Endodermal cell (in vitro differentiated cells): ENCODE measurements around the gene ZNF692. TPM values are rescaled to one million over a fixed set of nuclear protein-coding genes. Genes with fewer than 3 reads are reported as not detected.

ENCODE experiments used
- DNase-seq: peaks from one replicate; pipeline ENCODE4 v3.0.0-alpha.2; 2017
- H3K27ac ChIP-seq: 2 replicates; pipeline ENCODE4 v1.5.1; 2013; ENCODE audit warnings: mild to moderate bottlenecking, low read depth, low read length, moderate library complexity
- H3K27me3 ChIP-seq: 2 replicates; pipeline ENCODE4 v1.6.1; 2013; ENCODE audit warnings: mild to moderate bottlenecking, low read length, moderate library complexity; ENCODE audit not compliant: insufficient read depth, control insufficient read depth, poor library complexity, severe bottlenecking
- H3K36me3 ChIP-seq: 2 replicates; pipeline ENCODE4 v1.7.0; 2013; ENCODE audit warnings: mild to moderate bottlenecking, low read length, moderate library complexity; ENCODE audit not compliant: control insufficient read depth, insufficient read depth
- H3K4me1 ChIP-seq: one replicate; pipeline ENCODE4 v1.7.0; 2013; ENCODE audit warnings: low read length; ENCODE audit not compliant: control insufficient read depth, insufficient read depth
- H3K4me3 ChIP-seq: 2 replicates; pipeline ENCODE4 v1.5.1; 2013; ENCODE audit warnings: mild to moderate bottlenecking, low read length, moderate library complexity
- H3K9ac ChIP-seq: 2 replicates; pipeline ENCODE4 v1.6.1; 2013; ENCODE audit warnings: mild to moderate bottlenecking, low read length, moderate library complexity; ENCODE audit not compliant: poor library complexity, severe bottlenecking; ENCODE audit errors: extremely low read depth
- H3K9me3 ChIP-seq: 2 replicates; pipeline ENCODE4 v1.6.1; 2013; ENCODE audit warnings: mild to moderate bottlenecking, low read length, moderate library complexity; ENCODE audit not compliant: control insufficient read depth
- H3K27ac Mint-ChIP-seq: 2 replicates; pipeline ENCODE4 v1.8.0; 2020; ENCODE audit warnings: mixed read lengths
- H3K27me3 Mint-ChIP-seq: 2 replicates; pipeline ENCODE4 v1.8.0; 2021; ENCODE audit warnings: mild to moderate bottlenecking, mixed read lengths; ENCODE audit not compliant: insufficient read depth
- H3K36me3 Mint-ChIP-seq: 2 replicates; pipeline ENCODE4 v1.8.0; 2020; ENCODE audit warnings: low read depth, mixed read lengths
- H3K4me1 Mint-ChIP-seq: 2 replicates; pipeline ENCODE4 v1.8.0; 2020; ENCODE audit warnings: mixed read lengths
- H3K4me3 Mint-ChIP-seq: 2 replicates; pipeline ENCODE4 v1.8.0; 2020; ENCODE audit warnings: mild to moderate bottlenecking, moderate library complexity, mixed read lengths
- H3K9me3 Mint-ChIP-seq: 2 replicates; pipeline ENCODE4 v1.8.0; 2020; ENCODE audit warnings: mild to moderate bottlenecking, mixed read lengths
- WGBS, 2 experiments: methylation state at CpG; one replicate each; pipeline versions ENCODE4 v1.1.5 to v1.1.7; 2013; ENCODE audit warnings: missing lambda C conversion rate in 2 of 2, mixed read lengths in 1 of 2; ENCODE audit not compliant: insufficient coverage in 1 of 2, insufficient read length in 1 of 2; 5-methylcytosine and 5-hydroxymethylcytosine counted together
- total RNA-seq, 2 donors: library from RNA; stranded (reverse); fragmentation: NEBNext Ultra II Directional in 1 of 2; extraction: Animal tissue kit (Norgen Biotek cat#: 25700) in 1 of 2; gene quantifications; 2 replicates in 1 of 2; 3 replicates in 1 of 2; pipeline ENCODE4 v1.2.1, GENCODE V29; 2021
- TF ChIP-seq, protein P1 (sequence below): fragments of 200-600 bp; sonication (generic); conservative IDR thresholded peaks from 2 replicates; pipeline ENCODE4 v1.5.0; 2021; ENCODE audit warnings: antibody characterized with exemption, mild to moderate bottlenecking

ZNF692 gene
- total RNA-seq, 2 donors from 2014 or later = 47.6 to 50.3 TPM

DNA sequence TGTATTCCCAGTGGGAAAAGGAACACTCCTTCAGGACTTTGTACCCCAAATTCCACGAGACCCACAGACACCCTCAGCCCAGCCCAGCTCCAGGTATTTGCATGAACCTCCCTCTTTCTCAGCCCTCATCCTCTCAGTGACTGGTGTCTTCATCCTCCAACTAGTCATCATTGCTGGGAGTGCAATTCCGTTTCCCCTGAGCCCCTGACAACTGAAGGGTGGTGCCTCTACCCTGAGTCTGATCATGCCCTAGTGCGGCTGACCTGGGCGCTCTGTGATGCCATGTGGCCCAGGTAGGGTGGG lies 3.8 kb upstream of the ZNF692 start:
- Mint-ChIP-seq H3K4me3 (peak overlapping the region; percentile 67), H3K9me3 (no peaks in the 10 kb centered on the region), H3K4me1 (peaks cover 18% of the 10 kb centered on the region), H3K36me3 (no peaks in the 10 kb centered on the region), H3K27ac (peak overlapping the region; percentile 17), H3K27me3 (peaks cover 54% of the 10 kb centered on the region)
- Histone ChIP-seq H3K9me3 (no peaks in the 10 kb centered on the region), H3K27me3 (peaks cover 50% of the 10 kb centered on the region), H3K36me3 (no peaks in the 10 kb centered on the region), H3K9ac (no peak overlapping the region), H3K27ac (no peak overlapping the region), H3K4me1 (peaks cover 4% of the 10 kb centered on the region), H3K4me3 (peak overlapping the region; percentile 80)
- TF ChIP-seq, protein P1, sequence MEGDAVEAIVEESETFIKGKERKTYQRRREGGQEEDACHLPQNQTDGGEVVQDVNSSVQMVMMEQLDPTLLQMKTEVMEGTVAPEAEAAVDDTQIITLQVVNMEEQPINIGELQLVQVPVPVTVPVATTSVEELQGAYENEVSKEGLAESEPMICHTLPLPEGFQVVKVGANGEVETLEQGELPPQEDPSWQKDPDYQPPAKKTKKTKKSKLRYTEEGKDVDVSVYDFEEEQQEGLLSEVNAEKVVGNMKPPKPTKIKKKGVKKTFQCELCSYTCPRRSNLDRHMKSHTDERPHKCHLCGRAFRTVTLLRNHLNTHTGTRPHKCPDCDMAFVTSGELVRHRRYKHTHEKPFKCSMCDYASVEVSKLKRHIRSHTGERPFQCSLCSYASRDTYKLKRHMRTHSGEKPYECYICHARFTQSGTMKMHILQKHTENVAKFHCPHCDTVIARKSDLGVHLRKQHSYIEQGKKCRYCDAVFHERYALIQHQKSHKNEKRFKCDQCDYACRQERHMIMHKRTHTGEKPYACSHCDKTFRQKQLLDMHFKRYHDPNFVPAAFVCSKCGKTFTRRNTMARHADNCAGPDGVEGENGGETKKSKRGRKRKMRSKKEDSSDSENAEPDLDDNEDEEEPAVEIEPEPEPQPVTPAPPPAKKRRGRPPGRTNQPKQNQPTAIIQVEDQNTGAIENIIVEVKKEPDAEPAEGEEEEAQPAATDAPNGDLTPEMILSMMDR = no peak
- WGBS, 2 experiments = 34 to 71% methylated on average over 1 to 4 of the region's 4 CpGs
- no peak for DNase-seq

DNA sequence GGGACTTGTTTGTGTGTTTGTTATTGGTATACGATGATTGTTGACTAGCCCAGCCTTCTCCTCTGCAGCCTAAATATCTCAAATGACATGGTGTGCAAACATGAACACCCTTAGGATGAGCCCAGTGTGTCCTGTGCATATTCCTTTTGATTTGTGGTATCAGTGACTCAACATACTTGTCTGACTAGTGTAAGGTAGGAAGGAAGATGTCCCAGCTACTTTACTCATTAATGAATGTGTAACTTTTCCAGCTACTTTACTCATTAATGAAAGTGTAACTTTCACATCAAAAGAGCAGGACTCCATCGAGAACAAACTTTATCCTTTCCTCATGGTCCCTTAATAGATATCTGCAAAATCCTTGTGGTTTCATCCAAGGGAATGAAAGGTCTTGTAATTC lies 2.7 kb upstream of the ZNF692 start:
- peaks cover 4% of the 10 kb centered on the region for H3K4me1 ChIP-seq
- H3K36me3 ChIP-seq = no peaks in the 10 kb centered on the region
- H3K9me3 ChIP-seq = no peaks in the 10 kb centered on the region
- WGBS, 2 experiments = 73 to 100% methylated on average over 1 to 2 of the region's 2 CpGs
- TF ChIP-seq, protein P1 = no peak
- peaks cover 20% of the 10 kb centered on the region for H3K4me1 Mint-ChIP-seq
- H3K4me3 ChIP-seq = no peak overlapping the region
- no peak for DNase-seq
- H3K9me3 Mint-ChIP-seq = no peaks in the 10 kb centered on the region
- H3K27me3 ChIP-seq = peaks cover 50% of the 10 kb centered on the region
- H3K36me3 Mint-ChIP-seq = no peaks in the 10 kb centered on the region
- H3K27ac ChIP-seq = no peak overlapping the region
- H3K4me3 Mint-ChIP-seq = no peak overlapping the region
- no peak overlapping the region for H3K27ac Mint-ChIP-seq
- H3K9ac ChIP-seq = no peak overlapping the region
- peaks cover 54% of the 10 kb centered on the region for H3K27me3 Mint-ChIP-seq

DNA sequence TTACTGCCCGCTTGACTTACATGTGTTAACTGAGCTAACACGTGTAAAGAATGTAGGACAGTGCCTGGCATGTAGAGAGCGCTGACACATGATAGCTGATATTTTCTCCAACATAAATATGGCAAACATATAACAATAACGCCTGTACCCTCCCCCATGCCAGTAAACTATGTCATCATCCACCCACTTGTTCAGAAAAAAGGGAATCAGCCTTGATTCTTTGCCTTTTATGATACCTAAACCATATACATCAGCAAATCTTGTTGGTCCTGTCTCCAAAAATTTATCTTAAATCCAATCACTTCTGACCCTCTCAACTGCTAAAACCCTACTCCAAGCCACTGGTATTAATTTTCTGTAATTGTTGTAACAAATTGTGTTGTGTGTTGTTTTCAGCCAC lies 1.1 kb upstream of the ZNF692 start:
- DNase-seq = no peak
- no peak overlapping the region for H3K27ac Mint-ChIP-seq
- peaks cover 14% of the 10 kb centered on the region for H3K36me3 Mint-ChIP-seq
- H3K9me3 ChIP-seq = no peaks in the 10 kb centered on the region
- H3K27me3 Mint-ChIP-seq = peaks cover 45% of the 10 kb centered on the region
- H3K9me3 Mint-ChIP-seq = no peaks in the 10 kb centered on the region
- WGBS, 2 experiments = 84 to 96% methylated on average over 4 of the region's 4 CpGs
- H3K4me1 Mint-ChIP-seq = peaks cover 20% of the 10 kb centered on the region
- peaks cover 42% of the 10 kb centered on the region for H3K27me3 ChIP-seq
- no peak overlapping the region for H3K27ac ChIP-seq
- H3K36me3 ChIP-seq = peaks cover 8% of the 10 kb centered on the region
- no peak overlapping the region for H3K4me3 ChIP-seq
- H3K9ac ChIP-seq = no peak overlapping the region
- H3K4me3 Mint-ChIP-seq = peak overlapping the region; percentile 76
- peaks cover 4% of the 10 kb centered on the region for H3K4me1 ChIP-seq
- TF ChIP-seq, protein P1 = no peak
